Left kidney (tissue), 8 donors: ENCODE data around the gene TPBG. TPM values are rescaled to one million over a fixed set of nuclear protein-coding genes. Genes with fewer than 3 reads are reported as not detected.

ENCODE experiments used
- DNase-seq: peaks from one replicate; pipeline ENCODE4 v3.0.0-alpha.2; 2013
- long read RNA-seq, 8 donors: transcript quantifications; one replicate each; lab custom pipeline, GENCODE V29; 2026
- polyA plus RNA-seq: library from polyadenylated mRNA; unstranded; fragments of 120-200 nt; gene quantifications from one replicate; pipeline ENCODE4 v1.2.1, GENCODE V29; 2013; ENCODE audit not compliant: insufficient read length

TPBG gene, protein sequence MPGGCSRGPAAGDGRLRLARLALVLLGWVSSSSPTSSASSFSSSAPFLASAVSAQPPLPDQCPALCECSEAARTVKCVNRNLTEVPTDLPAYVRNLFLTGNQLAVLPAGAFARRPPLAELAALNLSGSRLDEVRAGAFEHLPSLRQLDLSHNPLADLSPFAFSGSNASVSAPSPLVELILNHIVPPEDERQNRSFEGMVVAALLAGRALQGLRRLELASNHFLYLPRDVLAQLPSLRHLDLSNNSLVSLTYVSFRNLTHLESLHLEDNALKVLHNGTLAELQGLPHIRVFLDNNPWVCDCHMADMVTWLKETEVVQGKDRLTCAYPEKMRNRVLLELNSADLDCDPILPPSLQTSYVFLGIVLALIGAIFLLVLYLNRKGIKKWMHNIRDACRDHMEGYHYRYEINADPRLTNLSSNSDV
- polyA plus RNA-seq = 29.1 TPM
- long read RNA-seq, donor 1, full-length matches to known transcripts = 20 of 20 reads
- long read RNA-seq, donor 1, partial matches to known transcripts = 0 of 20 reads
- long read RNA-seq, donor 1, other reads (novel, unspliced or antisense) = 0 of 20 reads
- long read RNA-seq, donor 2, full-length matches to known transcripts = 15 of 15 reads
- long read RNA-seq, donor 2, partial matches to known transcripts = 0 of 15 reads
- long read RNA-seq, donor 2, other reads (novel, unspliced or antisense) = 0 of 15 reads
- long read RNA-seq, donor 3, full-length matches to known transcripts = 16 of 16 reads
- long read RNA-seq, donor 3, partial matches to known transcripts = 0 of 16 reads
- long read RNA-seq, donor 3, other reads (novel, unspliced or antisense) = 0 of 16 reads
- long read RNA-seq, donor 4 = 0 reads
- long read RNA-seq, donor 5, full-length matches to known transcripts = 11 of 26 reads
- long read RNA-seq, donor 5, partial matches to known transcripts = 15 of 26 reads
- long read RNA-seq, donor 5, other reads (novel, unspliced or antisense) = 0 of 26 reads
- long read RNA-seq, donor 6, full-length matches to known transcripts = 19 of 36 reads
- long read RNA-seq, donor 6, partial matches to known transcripts = 17 of 36 reads
- long read RNA-seq, donor 6, other reads (novel, unspliced or antisense) = 0 of 36 reads
- long read RNA-seq, donor 7, full-length matches to known transcripts = 22 of 49 reads
- long read RNA-seq, donor 7, partial matches to known transcripts = 27 of 49 reads
- long read RNA-seq, donor 7, other reads (novel, unspliced or antisense) = 0 of 49 reads
- long read RNA-seq, donor 8, full-length matches to known transcripts = 8 of 8 reads
- long read RNA-seq, donor 8, partial matches to known transcripts = 0 of 8 reads
- long read RNA-seq, donor 8, other reads (novel, unspliced or antisense) = 0 of 8 reads

- peak; percentile 79 for DNase-seq
These were observed at the start of gene TPBG for GRCh38 chr6:82363428-82364086. Gene TPBG (plus strand): TSS chr6:82363817. CDS start chr6:82364962, 1,145 bp downstream.

- DNase-seq = no peak
These were observed 41.2 kb upstream of the TPBG start for GRCh38 chr6:82322386-82322785.

DNA sequence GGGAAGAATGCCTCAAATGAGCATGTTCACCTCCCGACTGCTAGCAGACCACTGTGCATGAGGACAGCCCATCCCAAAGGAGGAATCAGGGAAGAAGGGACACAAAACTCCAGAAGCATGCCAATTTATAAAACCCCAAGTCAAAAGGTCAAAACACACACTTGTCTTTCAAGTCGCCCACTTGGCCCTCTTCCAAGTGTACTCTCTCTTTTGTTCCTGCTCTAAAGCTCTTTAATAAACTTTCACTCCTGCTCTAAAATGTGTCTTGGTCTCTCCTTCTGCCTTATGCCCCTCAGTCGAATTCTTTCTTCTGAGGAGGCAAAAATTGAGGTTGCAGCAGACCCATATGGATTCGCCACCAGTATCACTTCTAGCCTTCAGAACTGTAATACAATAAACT lies 33.9 kb upstream of the TPBG start:
- no peak for DNase-seq

- no peak for DNase-seq
These were observed 33.3 kb upstream of the TPBG start for GRCh38 chr6:82330171-82330804.

DNA sequence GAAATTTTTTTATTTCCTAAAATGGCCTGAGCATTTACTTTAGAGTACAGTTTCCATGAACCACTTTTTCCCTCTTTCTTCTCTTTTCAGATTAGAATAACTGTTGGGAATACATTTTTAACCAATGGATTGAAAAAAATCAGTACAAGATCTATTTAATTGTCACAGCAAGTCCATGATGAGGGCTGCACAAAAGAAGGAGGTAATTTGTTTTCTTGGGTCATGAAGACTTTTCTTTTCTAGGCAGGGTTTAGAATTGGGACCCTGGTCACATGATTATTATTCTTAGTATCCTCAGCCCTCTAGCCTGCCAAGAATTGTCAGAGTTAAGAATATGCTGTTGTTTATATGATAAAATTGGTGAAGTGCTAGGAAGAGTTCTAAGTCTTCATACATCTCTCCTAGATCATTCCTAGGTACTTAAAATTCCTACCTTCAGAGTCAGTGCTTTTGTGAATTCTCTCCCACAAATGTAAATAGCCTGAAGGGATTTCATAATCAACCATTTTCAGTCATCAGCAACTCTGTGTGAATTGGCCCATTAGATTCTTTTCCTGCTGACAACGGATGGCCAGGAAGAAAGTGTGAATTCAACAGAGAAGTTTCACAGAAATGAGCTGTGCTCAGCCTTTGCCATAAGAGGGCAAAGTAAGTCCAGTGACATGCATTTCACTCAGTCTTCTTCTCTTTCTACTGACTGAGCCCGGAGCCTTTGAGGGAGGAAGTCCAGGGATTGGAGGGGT lies 32.4 kb upstream of the TPBG start:
- no peak for DNase-seq

- no peak for DNase-seq
These were observed 29.8 kb upstream of the TPBG start for GRCh38 chr6:82333781-82334180.

- no peak for DNase-seq
These were observed 25.8 kb upstream of the TPBG start for GRCh38 chr6:82337688-82338257.

- no peak for DNase-seq
These were observed 15.5 kb upstream of the TPBG start for GRCh38 chr6:82348130-82348529.

DNA sequence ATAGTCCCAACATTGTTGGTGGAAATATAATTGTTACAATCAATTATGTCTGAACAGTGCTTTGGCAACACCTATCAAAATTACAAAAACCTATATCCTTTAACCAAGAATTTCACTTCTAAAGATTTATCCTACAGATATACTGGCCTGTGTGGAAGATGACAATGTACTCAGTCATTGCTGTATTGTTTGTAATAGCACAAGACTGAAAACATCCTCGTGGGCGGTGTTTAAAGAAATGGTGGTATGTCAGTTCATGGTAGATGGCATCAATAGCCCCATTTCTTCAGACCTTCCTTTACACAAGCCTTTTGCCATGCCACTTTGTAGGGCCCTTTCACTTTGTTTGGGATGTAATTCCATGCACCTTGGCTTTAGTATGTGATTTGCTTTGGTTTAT lies 9.8 kb upstream of the TPBG start:
- no peak for DNase-seq

DNA sequence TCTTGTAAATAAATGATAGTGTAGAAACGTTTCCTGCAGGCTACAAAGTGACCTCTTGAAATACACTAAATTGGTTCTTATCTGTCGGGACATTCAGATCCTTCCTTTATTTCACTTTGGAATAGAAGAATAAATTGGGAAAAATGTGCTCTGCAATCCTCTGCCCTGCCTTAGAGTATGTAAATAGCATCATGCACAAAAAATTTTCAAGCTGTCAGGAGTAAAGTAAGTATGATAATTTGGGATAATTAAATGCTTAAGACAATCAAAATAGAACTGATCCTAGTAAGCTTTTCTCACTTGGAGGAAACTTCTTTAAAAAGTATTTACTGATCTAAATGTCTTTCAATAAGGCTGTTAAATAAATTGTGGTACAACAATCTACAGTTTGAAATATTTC lies 3.1 kb upstream of the TPBG start:
- DNase-seq = no peak

GRCh38 chr6:82361631-82362030 lies 2.0 kb upstream of the TPBG start:
- DNase-seq = no peak

DNA sequence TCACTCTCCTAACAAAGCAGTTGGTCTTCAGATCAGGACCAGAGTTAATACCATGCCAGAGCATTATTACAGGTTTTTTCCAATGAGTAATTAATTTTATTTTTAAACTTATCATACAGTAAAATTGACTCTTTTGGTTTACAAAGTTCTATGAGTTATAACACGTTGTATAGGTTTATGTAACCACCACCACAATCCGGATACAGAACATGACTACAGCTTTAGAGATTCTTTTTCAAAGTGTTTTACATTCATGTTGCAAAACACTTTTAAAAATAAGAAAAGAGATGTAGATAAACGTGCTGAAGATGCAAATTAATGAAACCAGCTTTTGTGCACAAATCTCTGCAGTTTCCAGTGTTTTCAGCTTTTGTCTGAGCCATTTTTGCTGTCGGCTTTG lies 1.5 kb upstream of the TPBG start:
- DNase-seq = no peak

DNA sequence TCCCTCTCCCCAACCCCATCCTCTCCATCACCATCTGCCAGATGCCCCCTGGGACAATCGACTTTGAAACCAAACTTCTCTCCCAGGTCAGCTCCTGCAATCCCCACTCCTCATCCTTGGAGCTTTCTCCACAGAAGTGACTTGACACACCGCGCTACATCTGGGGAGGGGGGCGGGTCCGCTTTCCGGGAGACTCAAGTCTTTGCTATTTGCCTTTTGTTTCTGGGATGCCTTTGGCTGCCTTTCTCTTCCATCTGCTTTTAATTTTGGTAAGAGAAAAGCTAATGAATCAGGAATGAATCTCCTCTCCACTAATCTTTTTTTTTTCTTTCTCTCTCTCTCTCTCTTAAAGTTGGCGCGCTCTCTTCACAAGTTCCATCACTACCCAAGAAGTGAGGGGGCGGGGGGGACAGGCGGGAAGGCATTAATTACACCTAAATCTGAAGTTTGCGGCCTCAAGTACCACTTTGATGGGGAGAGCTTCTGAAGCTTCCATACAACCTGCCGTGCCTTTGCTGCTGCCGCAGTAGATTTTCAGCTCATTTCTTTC lies 664 bp upstream of the TPBG start:
- DNase-seq = peak; percentile 12

- DNase-seq = peak; percentile 46
These were observed 734 bp downstream of the TPBG start for GRCh38 chr6:82364087-82365015.

DNA sequence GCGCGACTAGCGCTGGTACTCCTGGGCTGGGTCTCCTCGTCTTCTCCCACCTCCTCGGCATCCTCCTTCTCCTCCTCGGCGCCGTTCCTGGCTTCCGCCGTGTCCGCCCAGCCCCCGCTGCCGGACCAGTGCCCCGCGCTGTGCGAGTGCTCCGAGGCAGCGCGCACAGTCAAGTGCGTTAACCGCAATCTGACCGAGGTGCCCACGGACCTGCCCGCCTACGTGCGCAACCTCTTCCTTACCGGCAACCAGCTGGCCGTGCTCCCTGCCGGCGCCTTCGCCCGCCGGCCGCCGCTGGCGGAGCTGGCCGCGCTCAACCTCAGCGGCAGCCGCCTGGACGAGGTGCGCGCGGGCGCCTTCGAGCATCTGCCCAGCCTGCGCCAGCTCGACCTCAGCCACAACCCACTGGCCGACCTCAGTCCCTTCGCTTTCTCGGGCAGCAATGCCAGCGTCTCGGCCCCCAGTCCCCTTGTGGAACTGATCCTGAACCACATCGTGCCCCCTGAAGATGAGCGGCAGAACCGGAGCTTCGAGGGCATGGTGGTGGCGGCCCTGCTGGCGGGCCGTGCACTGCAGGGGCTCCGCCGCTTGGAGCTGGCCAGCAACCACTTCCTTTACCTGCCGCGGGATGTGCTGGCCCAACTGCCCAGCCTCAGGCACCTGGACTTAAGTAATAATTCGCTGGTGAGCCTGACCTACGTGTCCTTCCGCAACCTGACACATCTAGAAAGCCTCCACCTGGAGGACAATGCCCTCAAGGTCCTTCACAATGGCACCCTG lies 1.6 kb downstream of the TPBG start:
- DNase-seq = peak; percentile 28

DNA sequence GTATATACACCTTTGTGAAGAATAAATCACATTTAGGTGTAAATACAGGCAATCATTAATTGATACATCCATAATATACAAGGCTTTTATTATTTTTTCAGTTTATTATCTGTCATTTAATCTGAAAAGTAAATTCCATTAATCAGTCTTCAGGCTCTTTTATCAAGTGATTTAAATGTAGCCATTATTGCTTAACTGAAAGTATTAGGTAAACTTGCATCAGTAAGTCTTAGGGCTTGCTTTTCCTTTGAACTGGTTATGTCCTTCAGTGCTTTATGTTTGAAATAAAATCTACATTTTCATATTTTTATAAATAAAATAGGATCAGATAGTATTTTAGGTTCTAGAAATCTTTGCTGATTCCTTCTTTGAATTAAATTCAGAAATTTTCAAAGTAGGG lies 4.1 kb downstream of the TPBG start:
- no peak for DNase-seq

GRCh38 chr6:82370788-82371187 lies 7.2 kb downstream of the TPBG start:
- no peak for DNase-seq
